Left renal pelvis (tissue), 4 donors: ENCODE data around the gene ARHGEF37. TPM values are rescaled to one million over a fixed set of nuclear protein-coding genes. Genes with fewer than 3 reads are reported as not detected.

ENCODE experiments used
- DNase-seq, 4 donors: peaks; one replicate each; pipeline ENCODE4 v3.0.0-alpha.2; 2013; ENCODE audit warnings: low read depth in 4 of 4, low spot score in 3 of 4
- polyA plus RNA-seq, 4 donors: library from polyadenylated mRNA; unstranded; fragments of 120-200 nt; gene quantifications; one replicate each; pipeline ENCODE4 v1.2.1, GENCODE V29; 2013; ENCODE audit not compliant: insufficient read length in 4 of 4

Gene ARHGEF37
- polyA plus RNA-seq, 4 donors = 5.4 to 6.8 (median 5.9) TPM

GRCh38 chr5:149622466-149622865 is 41.2 kb downstream of the ARHGEF37 start:
- no peak for DNase-seq

- no peak for DNase-seq
Observed at GRCh38 chr5:149623473-149623872, 42.2 kb downstream of the ARHGEF37 start.

- no peak for DNase-seq
Observed at GRCh38 chr5:149627070-149627469, 45.8 kb downstream of the ARHGEF37 start.

- DNase-seq = no peak
Observed at GRCh38 chr5:149628221-149628620, 46.9 kb downstream of the ARHGEF37 start.

- DNase-seq = no peak
Observed at GRCh38 chr5:149628846-149629388, 47.6 kb downstream of the ARHGEF37 start.

GRCh38 chr5:149629421-149629820 is 48.1 kb downstream of the ARHGEF37 start:
- no peak for DNase-seq

- DNase-seq = no peak
Observed at GRCh38 chr5:149630337-149630736, 49.0 kb downstream of the ARHGEF37 start.

- DNase-seq = no peak
Observed at GRCh38 chr5:149631506-149631905, 50.2 kb downstream of the ARHGEF37 start.

GRCh38 chr5:149632311-149633251 is 51.3 kb downstream of the ARHGEF37 start:
- DNase-seq = no peak

GRCh38 chr5:149633476-149634350 is 52.4 kb downstream of the ARHGEF37 start:
- no peak for DNase-seq

GRCh38 chr5:149635394-149635793 is 54.1 kb downstream of the ARHGEF37 start:
- DNase-seq = no peak

- DNase-seq = no peak
Observed at GRCh38 chr5:149636191-149636860, 55.0 kb downstream of the ARHGEF37 start.

GRCh38 chr5:149636861-149637246 is 55.6 kb downstream of the ARHGEF37 start:
- DNase-seq = peak in 1 of 4 donors; percentile 37

- DNase-seq = no peak
Observed at GRCh38 chr5:149638136-149638535, 56.8 kb downstream of the ARHGEF37 start.

GRCh38 chr5:149638546-149639241 is 57.4 kb downstream of the ARHGEF37 start:
- no peak for DNase-seq

GRCh38 chr5:149639737-149640136 is 58.4 kb downstream of the ARHGEF37 start:
- DNase-seq = no peak

GRCh38 chr5:149640350-149640999 is 59.2 kb downstream of the ARHGEF37 start:
- no peak for DNase-seq

- peak in 2 of 4 donors; percentile 43 to 44 for DNase-seq
Observed at GRCh38 chr5:149641000-149641576, 59.8 kb downstream of the ARHGEF37 start.

GRCh38 chr5:149641600-149641999 is 60.3 kb downstream of the ARHGEF37 start:
- DNase-seq = no peak
